ENCODE results near the gene CLGN.
"Not testable (repeated sequence)": the region's sequence is repeated elsewhere in the genome, so short reads cannot be mapped to it uniquely, and the experiment has no call there.

CLGN gene

DNA sequence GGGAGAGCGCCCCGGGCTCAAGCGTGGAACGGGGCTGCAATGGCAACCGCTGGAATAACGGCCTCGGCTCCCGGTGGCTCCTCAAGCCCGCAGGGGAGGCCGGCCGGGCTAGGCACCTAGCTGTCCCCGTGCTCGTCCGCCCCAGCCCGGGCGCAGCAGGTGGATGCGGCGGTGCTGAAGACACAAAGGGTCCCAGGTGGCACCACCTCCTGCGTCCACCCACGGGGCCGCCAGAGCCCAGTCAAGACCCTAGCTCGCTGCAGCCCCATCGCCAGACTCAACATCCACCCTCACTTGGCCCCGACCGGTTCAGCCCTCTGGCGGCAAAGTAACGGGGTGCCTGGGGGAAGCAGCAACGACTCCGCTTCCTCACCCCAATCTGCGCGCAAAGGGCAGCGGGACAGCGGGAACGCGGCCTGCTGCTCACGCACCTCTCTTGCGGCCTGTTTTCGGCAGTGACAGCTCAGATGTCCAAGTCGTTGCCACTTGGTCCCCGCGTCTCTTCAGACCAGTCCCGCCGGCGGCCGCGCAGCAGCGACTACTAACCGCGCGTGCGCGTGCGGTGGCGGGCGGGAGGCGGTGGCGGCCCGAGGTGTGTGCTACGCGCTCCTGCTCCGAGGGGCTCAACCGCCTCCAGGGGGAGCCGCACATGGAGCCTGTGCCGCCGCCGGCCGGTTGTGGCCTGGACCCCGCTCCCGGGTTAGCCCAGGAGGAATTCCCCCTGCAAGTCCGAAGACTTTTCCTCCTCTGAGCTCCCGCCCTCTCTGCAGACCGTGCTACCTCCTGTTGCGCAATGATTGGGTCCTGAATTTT is at the start of gene CLGN:
Gene CLGN, minus strand, starts transcription at position 543 of the 813 bp plus-strand sequence. CDS start 14,570 bp downstream, outside the sequence.
- FAIRE-seq: no peak

- no peak for FAIRE-seq
Observed at GRCh38 chr4:140472156-140472555, 44.7 kb upstream of the CLGN start.

DNA sequence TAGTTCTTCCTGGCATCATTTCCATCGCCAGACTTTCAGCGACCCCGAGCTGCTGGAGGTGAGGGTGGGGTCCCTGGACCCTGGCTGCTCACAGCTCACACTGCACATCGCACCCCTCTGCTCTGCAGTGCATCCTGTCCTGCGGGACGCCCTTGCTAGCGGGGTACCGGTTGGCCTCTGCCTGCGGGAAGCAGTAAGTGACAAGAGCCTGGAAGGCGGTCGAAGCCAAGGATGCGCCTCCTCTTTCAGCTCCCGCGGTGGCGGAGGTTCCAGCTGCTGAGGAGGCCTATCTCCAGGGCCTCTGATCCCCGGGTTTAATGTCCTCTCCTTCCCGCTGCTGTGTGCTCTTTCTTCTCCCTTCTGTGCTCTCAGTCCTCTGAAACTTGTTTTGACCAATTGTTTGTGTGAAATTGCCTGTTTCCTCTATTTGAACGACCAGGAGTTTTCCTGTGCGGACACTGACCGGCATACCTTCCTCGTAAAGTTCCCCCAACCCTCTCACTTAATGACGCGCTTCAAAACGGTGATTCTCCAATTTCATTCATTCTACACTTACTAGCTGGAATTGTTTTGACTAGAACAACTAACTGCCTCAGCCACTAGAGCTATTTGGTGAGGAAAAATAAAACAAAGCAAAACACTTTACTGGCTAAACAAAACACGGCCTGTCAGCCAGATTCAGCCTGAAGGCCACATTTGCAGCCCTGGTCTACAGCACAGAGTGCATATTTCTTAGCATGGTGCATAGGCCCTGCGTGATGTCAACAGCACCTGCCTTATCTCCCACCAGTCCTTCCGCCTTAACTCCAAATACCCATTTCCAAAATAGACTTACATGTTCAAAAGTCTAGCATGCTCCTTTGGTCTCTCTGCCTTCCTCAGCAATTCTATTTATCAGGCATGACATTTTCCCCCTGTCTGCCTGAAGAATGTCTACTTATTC is 42.6 kb upstream of the CLGN start:
- no peak for FAIRE-seq

DNA sequence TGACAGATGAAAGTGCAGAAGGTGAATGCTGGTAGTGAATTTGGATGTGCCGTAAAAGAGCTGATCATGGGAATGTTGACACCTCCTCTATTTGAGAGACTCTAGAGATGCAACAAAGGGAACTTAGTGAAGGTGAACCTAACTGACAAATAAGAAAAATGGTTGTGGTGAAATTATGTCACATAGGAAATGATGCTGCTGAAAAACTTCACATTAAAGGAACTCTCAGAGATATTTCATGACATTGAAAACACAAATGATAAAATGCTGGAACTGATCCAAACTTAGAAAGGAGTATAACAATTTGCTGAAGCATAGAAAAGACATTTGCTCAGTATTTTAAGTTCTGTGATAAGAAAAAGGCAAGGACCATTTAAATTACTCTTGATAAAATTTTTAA is 38.7 kb upstream of the CLGN start:
- FAIRE-seq: no peak

DNA sequence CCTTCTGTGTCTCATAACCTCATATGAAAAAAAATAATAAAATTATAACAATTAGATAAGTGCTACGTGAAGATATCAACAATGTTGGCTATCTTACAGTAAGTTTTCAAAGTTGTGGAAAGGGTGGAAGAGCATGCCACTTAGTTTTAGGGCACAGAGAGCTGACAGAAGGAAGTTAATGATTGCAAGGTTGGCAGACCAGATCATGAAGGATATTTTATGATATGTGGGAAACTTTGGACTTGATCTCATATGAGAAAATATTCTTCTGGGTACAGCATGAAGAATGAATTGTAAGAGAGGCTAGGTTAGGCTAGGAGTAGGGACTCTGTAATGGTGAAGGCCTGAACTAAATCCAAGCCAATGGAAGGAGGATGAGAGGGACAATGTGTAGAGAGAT is 36.2 kb upstream of the CLGN start:
- FAIRE-seq: no peak

GRCh38 chr4:140463182-140463581 is 35.7 kb upstream of the CLGN start:
- no peak for FAIRE-seq

DNA sequence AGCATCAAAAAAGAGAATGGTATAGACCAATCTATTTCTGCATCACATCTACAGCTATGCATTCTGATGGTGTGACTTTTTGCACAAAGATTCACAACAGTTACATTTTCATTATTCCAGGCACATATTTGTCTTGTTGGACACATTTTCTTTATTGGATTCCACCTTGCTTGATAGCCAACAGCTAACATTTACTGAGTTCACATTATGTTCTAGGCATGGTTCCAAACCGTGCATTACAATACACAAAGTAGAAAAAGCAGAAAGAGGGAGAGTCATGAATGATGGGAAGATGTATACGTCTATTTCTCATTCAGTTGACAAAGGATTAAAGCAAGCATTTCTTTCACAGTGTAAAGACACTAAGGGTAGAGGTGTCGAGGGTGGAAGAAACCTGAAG is 22.9 kb upstream of the CLGN start:
- FAIRE-seq: no peak

GRCh38 chr4:140448830-140449229 is 21.4 kb upstream of the CLGN start:
- no peak for FAIRE-seq

DNA sequence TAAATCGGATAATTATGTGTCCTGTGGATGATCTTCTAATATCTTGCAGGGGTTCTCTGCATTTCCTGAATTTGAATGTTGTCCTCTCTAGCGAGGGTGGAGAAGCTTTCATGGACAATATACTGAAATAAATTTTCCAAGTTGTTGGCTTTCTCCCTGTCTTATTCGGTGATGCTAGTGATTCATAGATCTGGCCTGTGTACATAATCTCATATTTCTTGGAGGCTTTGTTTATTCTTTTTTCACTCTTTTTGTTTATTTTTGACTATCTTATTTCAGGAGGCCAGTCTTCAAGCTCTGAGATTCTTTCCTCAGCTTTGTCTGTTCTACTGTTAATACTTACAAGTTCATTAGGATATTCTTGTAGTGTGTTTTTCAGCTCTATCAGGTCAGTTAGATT is 20.7 kb upstream of the CLGN start:
- FAIRE-seq: no peak

- FAIRE-seq: not testable (repeated sequence)
Observed at GRCh38 chr4:140444347-140444746, 16.9 kb upstream of the CLGN start.

GRCh38 chr4:140439644-140440142 is 12.2 kb upstream of the CLGN start:
- no peak for FAIRE-seq

- FAIRE-seq: no peak
Observed at GRCh38 chr4:140427919-140428471, 547 bp upstream of the CLGN start.

DNA sequence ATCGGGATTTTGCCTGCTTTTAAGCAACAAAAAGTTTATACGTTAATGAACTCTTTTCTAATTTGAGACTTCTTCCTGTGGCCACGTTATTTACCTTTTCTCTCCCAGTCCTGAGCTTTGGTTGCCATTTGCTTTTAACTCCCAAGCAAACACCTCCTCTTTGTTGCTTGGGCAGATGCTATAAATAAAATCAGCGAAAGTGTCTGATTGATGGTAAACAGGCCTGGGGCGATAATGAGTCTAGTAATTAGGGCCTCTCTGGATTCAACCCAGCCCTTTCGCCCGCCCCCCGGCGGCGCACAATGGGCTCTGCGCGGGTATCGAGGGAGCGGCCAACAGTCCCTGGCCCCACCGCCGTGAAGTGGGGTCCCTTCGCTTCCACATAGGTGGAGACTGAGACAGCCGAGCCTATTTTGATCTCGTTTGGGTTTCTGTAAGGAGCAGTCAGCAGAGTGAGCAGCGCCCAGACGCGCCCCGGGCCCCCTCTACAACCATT is 790 bp downstream of the CLGN start:
- FAIRE-seq: no peak

DNA sequence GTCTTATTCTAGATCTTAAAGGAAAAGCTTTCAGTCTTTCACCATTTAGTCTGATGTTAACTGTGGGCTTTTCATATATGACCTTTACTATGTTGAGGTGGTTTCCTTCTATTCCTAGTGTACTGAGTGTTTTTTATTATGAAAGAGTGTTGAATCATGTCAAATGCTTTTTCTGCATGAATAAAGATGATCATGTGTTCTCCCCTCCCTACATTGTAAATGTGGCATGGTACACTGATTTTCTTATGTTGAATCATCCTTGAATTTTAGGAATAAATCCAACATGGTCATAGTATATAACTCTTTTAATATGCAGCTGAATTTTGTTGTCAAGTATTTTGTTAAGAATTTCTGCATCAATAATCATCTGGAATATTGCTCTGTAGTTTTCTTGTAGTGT is 4.3 kb downstream of the CLGN start:
- FAIRE-seq: no peak

DNA sequence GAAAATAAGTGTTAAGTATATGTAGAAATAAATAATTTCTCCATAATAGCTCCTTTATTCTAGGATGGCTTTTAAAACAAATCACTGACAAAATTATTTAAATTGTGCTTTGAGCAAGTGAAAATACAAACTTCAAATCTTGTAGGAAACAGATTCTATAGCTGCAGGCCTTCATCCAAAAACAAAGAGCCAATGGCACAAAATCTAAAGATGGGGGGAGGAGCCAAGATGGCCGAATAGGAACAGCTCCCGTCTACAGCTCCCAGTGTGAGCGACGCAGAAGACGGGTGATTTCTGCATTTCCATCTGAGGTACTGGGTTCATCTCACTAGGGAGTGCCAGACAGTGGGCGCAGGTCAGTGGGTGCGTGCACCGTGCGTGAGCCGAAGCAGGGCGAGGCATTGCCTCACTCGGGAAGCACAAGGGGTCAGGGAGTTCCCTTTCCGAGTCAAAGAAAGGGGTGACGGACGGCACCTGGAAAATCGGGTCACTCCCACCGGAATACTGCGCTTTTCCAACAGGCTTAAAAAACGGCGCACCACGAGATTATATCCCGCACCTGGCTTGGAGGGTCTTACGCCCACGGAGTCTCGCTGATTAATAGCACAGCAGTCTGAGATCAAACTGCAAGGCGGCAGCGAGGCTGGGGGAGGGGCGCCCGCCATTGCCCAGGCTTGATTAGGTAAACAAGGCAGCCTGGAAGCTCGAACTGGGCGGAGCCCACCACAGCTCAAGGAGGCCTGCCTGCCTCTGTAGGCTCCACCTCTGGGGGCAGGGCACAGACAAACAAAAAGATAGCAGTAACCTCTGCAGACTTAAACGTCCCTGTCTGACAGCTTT is 14.1 kb downstream of the CLGN start:
- not testable (repeated sequence) for FAIRE-seq

DNA sequence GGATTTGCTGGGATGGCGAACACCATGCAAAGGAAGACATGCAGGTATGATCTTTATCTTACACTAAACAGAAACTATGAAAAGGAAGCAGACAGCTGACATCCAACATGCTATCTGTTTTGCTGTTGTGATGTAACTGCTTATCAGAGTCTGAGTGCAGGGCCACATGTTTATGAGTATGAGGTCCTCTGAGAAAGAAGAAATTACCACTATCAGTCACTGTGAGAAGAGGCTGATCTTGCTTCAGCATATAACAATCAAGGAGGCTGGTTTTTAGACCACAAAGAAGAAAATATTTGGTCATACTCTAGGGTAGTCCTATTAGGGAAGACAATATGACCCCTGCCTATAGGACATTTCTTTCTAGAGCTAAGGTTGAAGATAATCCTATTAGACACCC is 18.5 kb downstream of the CLGN start:
- no peak for FAIRE-seq

DNA sequence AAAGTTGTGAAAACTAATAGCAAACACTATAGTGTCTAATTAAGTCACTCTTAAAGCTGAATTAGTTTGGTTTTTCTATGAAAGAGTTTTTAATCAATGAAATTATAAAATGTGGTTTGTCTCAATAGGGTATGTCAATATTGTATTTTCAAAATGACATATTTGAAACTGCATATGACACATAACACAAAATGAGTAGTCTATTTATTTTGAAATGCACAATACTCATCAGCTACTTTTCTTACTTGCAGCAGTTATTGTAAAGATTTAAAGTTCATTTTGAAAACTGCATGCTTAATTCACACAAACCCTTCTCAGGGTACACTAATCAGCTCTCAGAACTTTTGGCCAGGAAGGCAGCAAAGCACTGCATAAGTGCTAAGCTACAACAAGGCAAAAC is 21.2 kb downstream of the CLGN start:
- FAIRE-seq: no peak

- no peak for FAIRE-seq
Observed at GRCh38 chr4:140400111-140400510, 27.3 kb downstream of the CLGN start.

DNA sequence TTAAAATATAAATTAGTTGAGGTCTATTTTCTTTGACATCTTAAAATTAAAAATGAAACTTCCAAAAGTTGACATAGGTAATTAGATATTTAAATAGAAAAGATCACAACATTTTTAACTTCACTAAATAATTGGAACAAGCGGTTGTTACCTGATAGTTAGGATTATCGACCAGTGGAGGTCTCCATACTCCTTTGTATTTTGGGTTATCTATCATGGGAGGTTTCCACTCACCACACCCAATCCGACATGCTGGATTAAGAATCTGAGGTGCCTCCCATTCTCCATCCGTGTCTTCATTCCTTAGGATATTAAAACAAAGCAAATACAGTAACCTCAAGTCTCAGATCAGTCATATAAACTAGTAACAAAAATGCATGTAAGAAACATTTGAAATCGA is 31.8 kb downstream of the CLGN start:
- FAIRE-seq: no peak

DNA sequence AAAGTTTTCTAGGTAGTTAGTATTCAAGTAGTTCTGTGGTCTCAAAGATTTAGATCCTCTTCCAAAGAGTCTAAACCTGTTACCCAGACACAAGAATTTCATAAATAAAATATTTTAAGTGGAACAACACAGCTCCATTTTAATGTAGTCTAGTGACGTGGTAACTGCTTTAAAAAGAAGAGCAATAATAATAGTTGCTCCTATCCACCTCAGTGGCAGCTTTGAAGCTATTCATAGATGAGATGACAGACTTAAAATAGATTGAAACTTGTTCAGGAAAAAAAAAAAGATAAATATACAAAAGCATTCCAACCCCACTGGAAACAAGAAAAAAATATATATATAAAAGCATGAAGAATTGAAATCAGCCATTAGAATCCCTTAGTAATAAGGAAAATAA is 39.4 kb downstream of the CLGN start:
- FAIRE-seq: no peak

- no peak for FAIRE-seq
Observed at GRCh38 chr4:140382732-140383131, 44.7 kb downstream of the CLGN start.

DNA sequence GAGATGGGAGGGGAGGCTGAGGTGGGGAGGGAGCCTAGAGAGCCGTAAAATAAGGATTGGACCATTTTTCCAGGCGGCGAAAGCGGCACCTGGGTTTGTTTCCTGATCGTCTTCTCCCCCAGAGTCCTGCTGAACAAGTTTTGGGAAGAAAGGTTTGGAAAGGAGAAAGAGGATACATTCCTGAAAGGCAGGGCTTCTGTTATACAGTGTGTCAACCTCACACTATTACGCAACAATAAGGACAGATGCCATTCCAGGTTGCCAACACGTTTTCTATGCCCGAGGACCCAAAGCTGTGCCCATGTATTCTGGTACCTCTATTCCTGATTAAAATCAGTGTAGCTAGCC is 53.3 kb downstream of the CLGN start:
- no peak for FAIRE-seq
